ENCODE measurements around the gene CFAP90.
A peak's percentile ranks its signal among the peaks of the same experiment; 100 is the strongest.

DNA sequence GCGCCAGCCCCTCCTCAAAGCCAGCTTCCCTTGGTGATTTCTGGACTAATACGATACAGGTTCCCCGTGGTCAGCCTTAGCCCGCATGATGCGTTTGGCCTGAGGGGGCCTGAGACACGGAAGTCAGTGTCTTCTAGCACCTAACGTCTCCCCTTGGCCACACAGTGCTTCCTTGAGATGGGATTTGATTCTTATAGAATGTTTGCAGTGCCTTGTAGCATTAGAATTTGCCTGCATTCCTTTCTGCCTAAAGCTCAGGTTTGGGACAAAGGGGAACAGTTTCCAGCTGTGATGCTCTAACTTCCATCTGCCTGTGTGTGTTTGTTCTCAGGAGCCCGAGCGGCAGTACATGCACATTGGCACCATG, 34.4 kb downstream of the CFAP90 start:
- TF ChIP-seq POLR2A (IDR thresholded peaks at IDR 0.05) = no peak
- TF ChIP-seq, protein P1, sequence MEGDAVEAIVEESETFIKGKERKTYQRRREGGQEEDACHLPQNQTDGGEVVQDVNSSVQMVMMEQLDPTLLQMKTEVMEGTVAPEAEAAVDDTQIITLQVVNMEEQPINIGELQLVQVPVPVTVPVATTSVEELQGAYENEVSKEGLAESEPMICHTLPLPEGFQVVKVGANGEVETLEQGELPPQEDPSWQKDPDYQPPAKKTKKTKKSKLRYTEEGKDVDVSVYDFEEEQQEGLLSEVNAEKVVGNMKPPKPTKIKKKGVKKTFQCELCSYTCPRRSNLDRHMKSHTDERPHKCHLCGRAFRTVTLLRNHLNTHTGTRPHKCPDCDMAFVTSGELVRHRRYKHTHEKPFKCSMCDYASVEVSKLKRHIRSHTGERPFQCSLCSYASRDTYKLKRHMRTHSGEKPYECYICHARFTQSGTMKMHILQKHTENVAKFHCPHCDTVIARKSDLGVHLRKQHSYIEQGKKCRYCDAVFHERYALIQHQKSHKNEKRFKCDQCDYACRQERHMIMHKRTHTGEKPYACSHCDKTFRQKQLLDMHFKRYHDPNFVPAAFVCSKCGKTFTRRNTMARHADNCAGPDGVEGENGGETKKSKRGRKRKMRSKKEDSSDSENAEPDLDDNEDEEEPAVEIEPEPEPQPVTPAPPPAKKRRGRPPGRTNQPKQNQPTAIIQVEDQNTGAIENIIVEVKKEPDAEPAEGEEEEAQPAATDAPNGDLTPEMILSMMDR (IDR thresholded peaks at IDR 0.05) = peak in 1 of 6 experiments; percentile 2

Data from Peyer's patch (tissue), 4 donors.